Thoracic aorta (tissue), 2 donors: Measurements from ENCODE around the gene BANP. TPM values are rescaled to one million over a fixed set of nuclear protein-coding genes. Genes with fewer than 3 reads are reported as not detected.
"Not testable (repeated sequence)": the region's sequence is repeated elsewhere in the genome, so short reads cannot be mapped to it uniquely, and the experiment has no call there.

Source experiments
- ATAC-seq: fragments of 150-250 bp; one replicate; pipeline ENCODE4 v1.8.0; 2017; ENCODE audit warnings: low read depth; ENCODE audit not compliant: insufficient number of reproducible peaks, low FRiP score
- DNase-seq: peaks from one replicate; pipeline ENCODE4 v3.0.0-alpha.2; 2020; ENCODE audit warnings: low spot score
- H3K27ac ChIP-seq, 2 donors: fragments of 200-600 bp; sonication (generic); 1 replicate in 1 of 2; 2 replicates in 1 of 2; pipeline ENCODE4 v1.5.1; 2016; ENCODE audit warnings: mild to moderate bottlenecking in 2 of 2, moderate library complexity in 2 of 2
- H3K27me3 ChIP-seq: fragments of 200-600 bp; sonication (generic); replicated peaks from 2 replicates; pipeline ENCODE4 v1.6.0; 2016; ENCODE audit warnings: mild to moderate bottlenecking; ENCODE audit not compliant: insufficient read depth
- H3K36me3 ChIP-seq: fragments of 200-600 bp; sonication (generic); one replicate; pipeline ENCODE4 v1.5.1; 2016
- H3K4me1 ChIP-seq, 2 donors: fragments of 200-600 bp; sonication (generic); 1 replicate in 1 of 2; 2 replicates in 1 of 2; pipeline versions ENCODE4 v1.5.1 to v1.6.0; 2016; ENCODE audit warnings: low read depth in 2 of 2, mild to moderate bottlenecking in 1 of 2; ENCODE audit not compliant: control insufficient read depth in 1 of 2
- H3K4me3 ChIP-seq: fragments of 200-600 bp; sonication (generic); 2 replicates; pipeline ENCODE4 v1.5.1; 2016; ENCODE audit warnings: mild to moderate bottlenecking
- H3K9me3 ChIP-seq: fragments of 200-600 bp; sonication (generic); 2 replicates; pipeline ENCODE4 v1.5.1; 2016
- total RNA-seq, 2 donors: library from RNA; depleted of rRNA; stranded (reverse); fragments of >200 nt; gene quantifications; one replicate each; pipeline versions ENCODE4 v1.1.0 to v1.2.3, GENCODE V29; 2016
- TF ChIP-seq, protein P1 (sequence below): fragments of 200-600 bp; sonication (generic); IDR thresholded peaks from one replicate; pipeline ENCODE4 v1.5.1; 2019; ENCODE audit warnings: antibody characterized with exemption

The BANP gene
- total RNA-seq, 2 donors from 2014 or later, result 18.6 to 21.8 TPM

DNA sequence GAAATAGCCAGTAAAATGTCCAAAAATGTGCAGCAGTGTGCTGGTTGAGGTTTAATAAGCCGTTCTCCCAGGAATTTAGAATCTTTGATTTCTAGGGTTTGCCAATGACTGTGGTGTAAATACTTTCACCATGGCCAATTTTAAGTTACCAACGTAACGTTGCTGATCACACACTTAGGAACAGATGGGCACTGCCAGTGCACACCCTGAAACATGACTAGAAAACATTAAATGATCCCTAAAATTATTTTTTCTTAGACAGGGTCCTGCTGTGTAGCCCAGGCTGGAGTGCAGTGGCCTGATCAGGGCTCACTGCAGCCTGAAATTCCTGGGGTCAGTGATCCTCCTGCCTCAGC lies 18.1 kb upstream of the BANP start:
- no peaks in the 10 kb centered on the region for H3K27me3 ChIP-seq
- H3K9me3 ChIP-seq, result no peaks in the 10 kb centered on the region
- H3K4me3 ChIP-seq, result no peak overlapping the region
- TF ChIP-seq, protein P1, sequence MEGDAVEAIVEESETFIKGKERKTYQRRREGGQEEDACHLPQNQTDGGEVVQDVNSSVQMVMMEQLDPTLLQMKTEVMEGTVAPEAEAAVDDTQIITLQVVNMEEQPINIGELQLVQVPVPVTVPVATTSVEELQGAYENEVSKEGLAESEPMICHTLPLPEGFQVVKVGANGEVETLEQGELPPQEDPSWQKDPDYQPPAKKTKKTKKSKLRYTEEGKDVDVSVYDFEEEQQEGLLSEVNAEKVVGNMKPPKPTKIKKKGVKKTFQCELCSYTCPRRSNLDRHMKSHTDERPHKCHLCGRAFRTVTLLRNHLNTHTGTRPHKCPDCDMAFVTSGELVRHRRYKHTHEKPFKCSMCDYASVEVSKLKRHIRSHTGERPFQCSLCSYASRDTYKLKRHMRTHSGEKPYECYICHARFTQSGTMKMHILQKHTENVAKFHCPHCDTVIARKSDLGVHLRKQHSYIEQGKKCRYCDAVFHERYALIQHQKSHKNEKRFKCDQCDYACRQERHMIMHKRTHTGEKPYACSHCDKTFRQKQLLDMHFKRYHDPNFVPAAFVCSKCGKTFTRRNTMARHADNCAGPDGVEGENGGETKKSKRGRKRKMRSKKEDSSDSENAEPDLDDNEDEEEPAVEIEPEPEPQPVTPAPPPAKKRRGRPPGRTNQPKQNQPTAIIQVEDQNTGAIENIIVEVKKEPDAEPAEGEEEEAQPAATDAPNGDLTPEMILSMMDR, result no peak
- DNase-seq, result no peak
- no peaks in the 10 kb centered on the region for H3K4me1 ChIP-seq
- ATAC-seq, result no peak
- no peaks in the 10 kb centered on the region for H3K36me3 ChIP-seq
- no peak overlapping the region for H3K27ac ChIP-seq

DNA sequence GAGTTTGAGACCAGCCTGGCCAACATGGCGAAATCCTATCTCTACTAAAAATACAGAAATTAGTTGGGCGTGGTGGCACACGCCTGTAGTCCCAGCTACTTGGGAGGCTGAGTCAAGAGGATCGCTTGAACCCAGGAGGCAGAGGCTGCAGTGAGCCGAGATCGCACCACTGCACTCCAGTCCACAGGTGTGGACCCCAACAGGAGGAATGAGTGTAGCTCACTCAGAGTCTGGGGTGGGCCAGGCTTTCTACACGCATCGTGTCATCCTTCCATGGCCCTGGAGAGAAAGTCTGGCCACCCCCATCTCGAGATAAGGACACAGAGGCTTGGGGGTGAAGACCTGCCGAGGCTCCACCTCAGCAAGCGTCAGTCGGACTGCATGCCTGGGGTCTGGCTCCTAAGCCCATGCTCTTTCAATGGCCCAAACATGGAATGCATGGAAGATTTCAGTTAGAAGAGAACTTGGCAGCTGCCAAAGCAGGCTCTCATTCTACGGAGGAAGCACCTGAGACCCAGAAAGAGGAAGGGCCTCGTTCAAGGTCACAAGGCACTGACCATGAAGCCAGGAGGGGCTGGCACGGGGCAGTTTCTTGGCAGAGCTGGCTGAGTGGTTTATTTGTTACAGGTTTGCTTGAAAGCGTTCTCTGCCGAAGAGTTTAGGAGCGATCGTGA lies 16.3 kb upstream of the BANP start:
- not testable (repeated sequence) for H3K36me3 ChIP-seq, H3K9me3 ChIP-seq, H3K27ac ChIP-seq, H3K27me3 ChIP-seq, H3K4me3 ChIP-seq, H3K4me1 ChIP-seq, ATAC-seq, DNase-seq

DNA sequence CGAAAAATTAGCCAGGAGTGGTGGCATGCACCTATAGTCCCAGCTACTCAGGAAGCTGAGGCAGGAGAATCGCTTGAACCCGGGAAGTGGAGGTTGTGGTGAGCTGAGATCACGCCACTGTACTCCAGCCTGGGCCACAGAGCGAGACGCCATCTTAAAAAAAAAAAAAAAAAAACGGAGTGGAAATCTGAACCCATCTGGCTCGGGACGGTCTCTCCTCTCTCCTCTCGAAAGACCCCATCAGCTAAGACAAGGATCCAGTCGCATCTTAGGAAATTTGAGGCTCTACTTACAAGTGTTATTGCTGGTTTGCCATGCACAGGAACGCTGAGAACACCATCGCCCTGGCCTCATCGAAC lies 15.2 kb upstream of the BANP start:
- not testable (repeated sequence) for H3K9me3 ChIP-seq, H3K4me1 ChIP-seq, H3K27me3 ChIP-seq, H3K4me3 ChIP-seq, ATAC-seq, H3K27ac ChIP-seq, DNase-seq, H3K36me3 ChIP-seq

DNA sequence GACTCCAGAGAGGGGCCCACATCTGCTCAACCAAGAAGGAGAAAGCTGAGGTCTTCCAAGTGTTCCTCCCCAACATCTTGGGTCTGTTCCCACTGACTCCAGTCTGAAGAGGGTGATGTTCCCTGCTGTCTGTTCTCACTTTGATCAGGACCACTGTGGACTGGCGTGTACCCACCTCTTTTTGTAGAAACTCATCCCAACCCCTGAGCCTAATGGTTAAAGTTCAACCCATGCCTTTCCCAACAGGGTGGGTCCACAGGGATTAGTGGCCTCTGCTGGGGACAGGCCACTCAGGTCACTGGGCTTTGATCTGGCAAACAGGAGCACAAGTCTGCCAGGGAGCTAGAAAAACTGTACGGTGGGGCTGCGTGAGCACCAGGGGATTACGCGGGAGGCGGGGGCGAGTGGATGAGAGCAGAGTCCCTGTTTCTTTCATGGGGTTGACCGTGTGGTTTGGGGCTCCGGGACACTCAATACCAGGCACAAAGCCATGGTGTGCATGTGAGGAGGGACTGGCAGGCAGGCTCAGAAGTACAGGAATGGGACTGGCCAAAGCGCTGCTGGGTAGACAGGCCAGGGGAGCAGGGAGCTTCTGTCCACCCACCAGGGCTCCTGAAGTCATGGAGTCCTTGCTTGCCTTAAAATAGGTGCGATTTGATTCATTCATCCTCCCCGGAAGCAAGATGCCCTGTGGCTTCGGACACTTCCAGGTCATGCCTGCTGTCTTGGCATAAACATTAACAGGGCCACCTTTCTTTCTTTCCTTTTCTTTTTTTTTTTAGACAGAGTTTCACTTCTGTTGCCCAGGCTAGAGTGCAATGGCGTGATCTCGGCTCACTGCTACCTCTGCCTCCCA lies 14.6 kb upstream of the BANP start, which contains the start of gene CA5A:
CA5A (minus strand) TSS at position 155 of the 856 bp plus-strand sequence; CDS start at position 76, 79 bp downstream.
- Histone ChIP-seq H3K4me1 (no peaks in the 10 kb centered on the region), H3K36me3 (no peaks in the 10 kb centered on the region), H3K4me3 (no peak within 1 kb of the TSS), H3K27me3 (no peaks in the 10 kb centered on the region), H3K9me3 (no peaks in the 10 kb centered on the region), H3K27ac (no peak within 1 kb of the TSS)
- no peak for ATAC-seq
- DNase-seq, result no peak
- TF ChIP-seq, protein P1, result no peak

DNA sequence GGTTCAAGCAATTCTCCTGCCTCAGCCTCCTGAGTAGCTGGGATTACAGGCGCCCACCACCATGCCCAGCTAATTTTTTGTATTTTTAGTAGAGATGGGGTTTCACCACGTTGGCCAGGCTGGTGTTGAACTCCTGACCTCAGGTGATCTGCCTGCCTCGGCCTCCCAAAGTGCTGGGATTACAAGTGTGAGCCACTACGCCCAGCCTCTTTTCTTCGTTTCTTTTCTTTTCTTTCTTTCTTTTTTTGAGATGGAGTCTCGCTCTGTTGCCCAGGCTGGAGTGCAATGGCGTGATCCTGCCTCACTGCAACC lies 14.0 kb upstream of the BANP start:
- H3K4me1 ChIP-seq, H3K4me3 ChIP-seq, H3K36me3 ChIP-seq, H3K9me3 ChIP-seq, DNase-seq, ATAC-seq, H3K27me3 ChIP-seq, H3K27ac ChIP-seq: not testable (repeated sequence)

DNA sequence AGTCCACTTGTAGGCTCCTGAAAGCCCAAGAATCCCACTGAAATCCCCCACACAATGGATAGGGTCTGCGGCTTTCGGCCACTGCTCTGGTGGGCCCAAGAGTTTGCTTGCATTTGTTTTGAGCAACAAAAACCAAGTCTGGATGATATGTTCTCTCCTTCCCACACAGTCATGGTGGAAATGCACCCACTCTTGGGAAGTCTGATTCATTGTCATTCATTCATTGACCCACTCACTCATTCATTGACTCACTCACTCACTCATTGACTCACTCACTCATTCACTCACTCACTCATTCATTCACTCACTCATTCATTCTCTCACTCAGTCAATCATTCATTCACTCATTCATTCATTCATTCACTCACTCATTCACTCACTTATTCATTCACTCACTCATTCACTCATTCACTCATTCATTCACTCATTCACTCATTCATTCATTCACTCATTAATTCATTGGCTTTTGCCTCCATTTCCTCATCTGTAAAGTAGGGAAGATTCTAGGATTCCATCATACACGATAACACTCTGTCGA lies 12.8 kb upstream of the BANP start:
- Histone ChIP-seq H3K36me3 (no peaks in the 10 kb centered on the region), H3K27ac (no peak overlapping the region), H3K27me3 (no peaks in the 10 kb centered on the region), H3K4me1 (no peaks in the 10 kb centered on the region), H3K9me3 (no peaks in the 10 kb centered on the region), H3K4me3 (no peak overlapping the region)
- DNase-seq, result no peak
- ATAC-seq, result no peak
- TF ChIP-seq, protein P1, result no peak
